Stimulated activated CD4-positive, alpha-beta T cell treated with anti-CD3 and anti-CD28 coated beads, Interleukin-12 subunit alpha, Interleukin-12 subunit beta, amount 100 ng/mL, for 24 hours (primary cell): ENCODE results near the gene SNX12.

Experiments
- DNase-seq, 2 experiments: peaks; one replicate each; pipeline ENCODE4 v3.0.0-alpha.2; 2020; ENCODE audit warnings: low read depth in 2 of 2

SNX12 gene

GRCh38 chrX:71068044-71068918 is at the start of gene SNX12:
Gene SNX12, minus strand, starts transcription at chrX:71068334. Its CDS starts 28 bp downstream, at chrX:71068306.
- DNase-seq, result peak; percentile 70 to 75

GRCh38 chrX:71117358-71117757 is 49.2 kb upstream of the SNX12 start:
- DNase-seq, result no peak

GRCh38 chrX:71111921-71112431 is 43.8 kb upstream of the SNX12 start:
- DNase-seq, result no peak

- DNase-seq, result peak; percentile 53 to 60
Measured at GRCh38 chrX:71111141-71111843, 43.2 kb upstream of the SNX12 start, which contains the start of gene IL2RG. Gene IL2RG, minus strand, starts transcription at chrX:71111577. Its CDS starts 38 bp downstream, at chrX:71111539.

- no peak for DNase-seq
Measured at GRCh38 chrX:71109051-71109450, 40.9 kb upstream of the SNX12 start.

GRCh38 chrX:71107762-71108360 is 39.7 kb upstream of the SNX12 start:
- no peak for DNase-seq

GRCh38 chrX:71107245-71107644 is 39.1 kb upstream of the SNX12 start:
- no peak for DNase-seq

GRCh38 chrX:71106427-71106826 is 38.3 kb upstream of the SNX12 start, which contains the start of gene CXorf65:
Gene CXorf65, minus strand, starts transcription at chrX:71106740. Its CDS starts 184 bp downstream, at chrX:71106556.
- no peak for DNase-seq

GRCh38 chrX:71105628-71106027 is 37.5 kb upstream of the SNX12 start:
- DNase-seq, result no peak

- no peak for DNase-seq
Measured at GRCh38 chrX:71103110-71103983, 35.2 kb upstream of the SNX12 start.

- DNase-seq, result no peak
Measured at GRCh38 chrX:71102292-71102691, 34.2 kb upstream of the SNX12 start.

- no peak for DNase-seq
Measured at GRCh38 chrX:71100581-71101505, 32.7 kb upstream of the SNX12 start.

GRCh38 chrX:71099736-71100135 is 31.6 kb upstream of the SNX12 start:
- DNase-seq, result no peak

- DNase-seq, result no peak
Measured at GRCh38 chrX:71098951-71099506, 30.9 kb upstream of the SNX12 start.

- peak; percentile 39 to 62 for DNase-seq
Measured at GRCh38 chrX:71098302-71098701, 30.2 kb upstream of the SNX12 start.

- DNase-seq, result no peak
Measured at GRCh38 chrX:71096760-71097032, 28.6 kb upstream of the SNX12 start.

- DNase-seq, result no peak
Measured at GRCh38 chrX:71095981-71096759, 28.0 kb upstream of the SNX12 start.

- peak; percentile 64 to 79 for DNase-seq
Measured at GRCh38 chrX:71095555-71095980, 27.4 kb upstream of the SNX12 start, which contains the start of gene FOXO4. Gene FOXO4, plus strand, starts transcription at chrX:71095851. Its CDS starts 678 bp downstream, at chrX:71096529.

- no peak for DNase-seq
Measured at GRCh38 chrX:71095033-71095432, 26.9 kb upstream of the SNX12 start.
